Heart right ventricle (tissue), 16 donors: ENCODE measurements around the gene ZRSR2. TPM values are rescaled to one million over a fixed set of nuclear protein-coding genes. Genes with fewer than 3 reads are reported as not detected.

Experiments
- ATAC-seq, 8 donors: fragments of 200-7000 bp; cut with Tn5 transposase; one replicate each; pipeline ENCODE4 v1.9.1; 2020; ENCODE audit warnings: mild to moderate bottlenecking in 8 of 8, moderate library complexity in 8 of 8, moderate number of reproducible peaks in 1 of 8
- DNase-seq, 2 donors: peaks; one replicate each; pipeline ENCODE4 v3.0.0-alpha.2; 2020
- H3K27ac ChIP-seq, 10 donors: fragments of 200-600 bp; sonication (generic) in 2 of 10; one replicate each; pipeline versions ENCODE4 v1.5.0 to v1.8.0; 2020 to 2022; ENCODE audit warnings: mild to moderate bottlenecking in 3 of 10
- H3K27me3 ChIP-seq, 7 donors: fragments of 200-600 bp; one replicate each; pipeline ENCODE4 v1.8.0; 2021 to 2022; ENCODE audit warnings: mild to moderate bottlenecking in 2 of 7
- H3K36me3 ChIP-seq, 9 donors: fragments of 200-600 bp; sonication (generic) in 1 of 9; one replicate each; pipeline versions ENCODE4 v1.5.0 to v1.8.0; 2020 to 2022; ENCODE audit warnings: mild to moderate bottlenecking in 2 of 9
- H3K4me1 ChIP-seq, 9 donors: fragments of 200-600 bp; sonication (generic) in 1 of 9; one replicate each; pipeline versions ENCODE4 v1.5.0 to v1.8.0; 2020 to 2022; ENCODE audit warnings: mild to moderate bottlenecking in 4 of 9
- H3K4me3 ChIP-seq, 10 donors: fragments of 200-600 bp; sonication (generic) in 2 of 10; one replicate each; pipeline versions ENCODE4 v1.5.0 to v1.8.0; 2020 to 2022; ENCODE audit warnings: mild to moderate bottlenecking in 7 of 10, moderate library complexity in 2 of 10
- H3K9me3 ChIP-seq, 11 donors: fragments of 200-600 bp in 10 of 11; sonication (generic) in 2 of 11; one replicate each; pipeline versions ENCODE4 v1.5.0 to v1.8.0; 2013 to 2022; ENCODE audit warnings: mild to moderate bottlenecking in 2 of 11, control low read depth in 1 of 11, moderate library complexity in 1 of 11
- CTCF ChIP-seq, 9 donors: fragments of 200-600 bp; sonication (generic) in 2 of 9; IDR thresholded peaks; one replicate each; pipeline versions ENCODE4 v1.5.0 to v1.8.0; 2021 to 2022; ENCODE audit warnings: antibody characterized with exemption in 9 of 9, mild to moderate bottlenecking in 5 of 9, moderate library complexity in 1 of 9
- WGBS, 2 donors: extraction: QIAGEN DNeasy Blood & Tissue Kit; methylation state at CpG; one replicate each; pipeline ENCODE4 v1.1.7; 2013; ENCODE audit warnings: inconsistent platforms in 1 of 2; 5-methylcytosine and 5-hydroxymethylcytosine counted together
- intact Hi-C, 10 donors: fragments of 100-400 bp; cut with DNase I; formaldehyde crosslinking; loops; one replicate each; pipeline versions ENCODE4 v1.11.1 to v1.14.2; 2022
- polyA plus RNA-seq, 2 donors: library from polyadenylated mRNA; stranded (reverse); fragments of 200-250 nt; gene quantifications; one replicate each; pipeline ENCODE4 v1.2.3, GENCODE V29; 2013
- total RNA-seq, 10 donors: library from RNA; stranded (reverse); fragmentation: NEBNext Ultra II Directional in 3 of 10; extraction: Animal tissue kit (Norgen Biotek cat#: 25700) in 3 of 10; gene quantifications; one replicate each; pipeline versions ENCODE4 v1.2.1 to v1.2.4, GENCODE V29; 2021 to 2023
- donor health status: Arrhythmogenic right ventricular cardiomyopathy.
- donor health status: ischemic (EF 13 %, LVEDD 7.1; RV severe dilation, severe dysfunction).
- donor health status: healthy with polysubstance abuse.
- donor health status: DM: no; HTN: yes; CAD: no.
- donor health status: DM: no; HTN: no; CAD: no.
- donor health status: ischemic (EF 25% LVEDD 6.9; RV normal size, moderate dysfunction).
- donor health status: ischemic (EF 25% LVEDD 5.7; RV mildly dilated, moderate dysfunction).
- donor health status: healthy.
- donor health status: DM: yes; HTN: yes; CAD: no.
- donor health status: Ischemic cardiomyopathy.
- donor health status: ischemic (EF 35%, LVEDD 5.7; RV mildly dilated, moderate dysfunction).
- donor health status: nonischemic (EF 11% LVEDD 7.7; RV severe dilation, severe dysfunction).
- donor health status: DM: yes; HTN: yes; CAD: no.
- donor health status: PGD.
- donor health status: ischemic (EF 29% LVEDD 5.4; RV normal size, mild dysfunction).
- donor health status: nonischemic (EF 23%, LVEDD 6.1; RV moderate dilation, normal function).

Gene ZRSR2
- total and polyA plus RNA-seq, 12 donors: 6.3 to 25.3 (median 7.9) TPM

- no peak for ATAC-seq
- 40 to 60% methylated on average over 5 of the region's 5 CpGs for WGBS, 2 donors
- TF ChIP-seq CTCF (IDR thresholded peaks at IDR 0.05): no peak
- H3K9me3 ChIP-seq: no peaks in the 10 kb centered on the region
- intact Hi-C loops: no loop called here
- H3K36me3 ChIP-seq: peaks cover 0 to 19% (median 0%) of the 10 kb centered on the region in 9 donors
- peaks cover 0 to 7% (median 0%) of the 10 kb centered on the region in 9 donors for H3K4me1 ChIP-seq
- DNase-seq: no peak
- H3K4me3 ChIP-seq: no peak overlapping the region
- H3K27me3 ChIP-seq: no peaks in the 10 kb centered on the region
- no peak overlapping the region for H3K27ac ChIP-seq
Observed at GRCh38 chrX:15834827-15835595, 44.7 kb downstream of the ZRSR2 start.

GRCh38 chrX:15838017-15838416 lies 47.7 kb downstream of the ZRSR2 start:
- ATAC-seq (no peak), DNase-seq (no peak)
- no peaks in the 10 kb centered on the region for H3K9me3 ChIP-seq
- peak in 2 of 9 donors; percentile 19 to 20 for TF ChIP-seq CTCF (IDR thresholded peaks at IDR 0.05)
- peaks cover 0 to 37% (median 0%) of the 10 kb centered on the region in 9 donors for H3K36me3 ChIP-seq
- 92 to 99% methylated on average over 3 of the region's 3 CpGs for WGBS, 2 donors
- intact Hi-C loops: no loop called here
- no peak overlapping the region for H3K27ac ChIP-seq
- no peak overlapping the region for H3K4me3 ChIP-seq
- H3K4me1 ChIP-seq: peaks cover 0 to 9% (median 0%) of the 10 kb centered on the region in 9 donors
- peaks cover 0 to 3% (median 0%) of the 10 kb centered on the region in 7 donors for H3K27me3 ChIP-seq

- H3K4me3 ChIP-seq: no peak overlapping the region
- H3K36me3 ChIP-seq: peaks cover 0 to 67% (median 0%) of the 10 kb centered on the region in 9 donors
- no peak for ATAC-seq
- intact Hi-C loops: no loop called here
- H3K27ac ChIP-seq: no peak overlapping the region
- peaks cover 0 to 19% (median 0%) of the 10 kb centered on the region in 9 donors for H3K4me1 ChIP-seq
- no peaks in the 10 kb centered on the region for H3K9me3 ChIP-seq
- TF ChIP-seq CTCF (IDR thresholded peaks at IDR 0.05): no peak
- no peak for DNase-seq
- WGBS, 2 donors: 60 to 64% methylated on average over 2 of the region's 2 CpGs
- H3K27me3 ChIP-seq: peaks cover 0 to 30% (median 0%) of the 10 kb centered on the region in 7 donors
Observed at GRCh38 chrX:15841853-15842516, 51.7 kb downstream of the ZRSR2 start.

- ATAC-seq: no peak
- Histone ChIP-seq H3K27ac (no peak overlapping the region), H3K4me3 (no peak overlapping the region), H3K4me1 (peaks cover 0 to 29% (median 5%) of the 10 kb centered on the region in 9 donors), H3K27me3 (peaks cover 0 to 36% (median 0%) of the 10 kb centered on the region in 7 donors), H3K36me3 (peaks cover 0 to 61% (median 0%) of the 10 kb centered on the region in 9 donors), H3K9me3 (no peaks in the 10 kb centered on the region)
- intact Hi-C loops: no loop called here
- no peak for TF ChIP-seq CTCF (IDR thresholded peaks at IDR 0.05)
- DNase-seq: no peak
Observed at GRCh38 chrX:15843960-15844359, 53.7 kb downstream of the ZRSR2 start.
